WI38 (cell line): ENCODE results near the gene GPHB5.

Experiments used
- H3K4me3 ChIP-seq: 2 replicates; pipeline ENCODE4 v1.5.1; 2011; ENCODE audit warnings: low read depth, mild to moderate bottlenecking, control low read depth, low read length
- TF ChIP-seq, protein P1 (sequence below): IDR thresholded peaks from 2 replicates; pipeline ENCODE4 v1.5.1; 2012; ENCODE audit warnings: low read depth, mild to moderate bottlenecking, control low read depth, low read length

GPHB5 gene

DNA sequence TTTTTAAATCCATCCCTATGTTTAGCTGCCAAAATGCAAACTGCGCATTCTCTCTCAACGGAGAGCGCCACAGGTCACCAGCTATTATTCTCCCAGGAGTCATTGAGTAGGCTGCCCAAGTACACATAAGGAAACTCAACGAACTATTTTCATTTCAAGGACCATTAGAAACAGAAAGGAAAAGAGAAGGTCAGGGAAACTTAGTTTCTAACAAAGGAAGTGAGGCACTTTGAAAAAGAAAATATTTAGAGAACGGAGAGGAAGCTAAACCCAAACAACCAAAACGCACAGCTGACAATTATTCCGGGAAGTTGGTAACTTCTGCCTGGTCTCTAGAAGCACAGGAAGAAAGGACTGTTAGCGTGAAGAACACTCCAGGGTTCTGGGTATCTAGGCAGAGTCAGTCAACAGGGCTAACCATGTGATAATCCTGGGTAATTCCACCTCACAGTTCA, 23.5 kb downstream of the GPHB5 start:
- TF ChIP-seq, protein P1, sequence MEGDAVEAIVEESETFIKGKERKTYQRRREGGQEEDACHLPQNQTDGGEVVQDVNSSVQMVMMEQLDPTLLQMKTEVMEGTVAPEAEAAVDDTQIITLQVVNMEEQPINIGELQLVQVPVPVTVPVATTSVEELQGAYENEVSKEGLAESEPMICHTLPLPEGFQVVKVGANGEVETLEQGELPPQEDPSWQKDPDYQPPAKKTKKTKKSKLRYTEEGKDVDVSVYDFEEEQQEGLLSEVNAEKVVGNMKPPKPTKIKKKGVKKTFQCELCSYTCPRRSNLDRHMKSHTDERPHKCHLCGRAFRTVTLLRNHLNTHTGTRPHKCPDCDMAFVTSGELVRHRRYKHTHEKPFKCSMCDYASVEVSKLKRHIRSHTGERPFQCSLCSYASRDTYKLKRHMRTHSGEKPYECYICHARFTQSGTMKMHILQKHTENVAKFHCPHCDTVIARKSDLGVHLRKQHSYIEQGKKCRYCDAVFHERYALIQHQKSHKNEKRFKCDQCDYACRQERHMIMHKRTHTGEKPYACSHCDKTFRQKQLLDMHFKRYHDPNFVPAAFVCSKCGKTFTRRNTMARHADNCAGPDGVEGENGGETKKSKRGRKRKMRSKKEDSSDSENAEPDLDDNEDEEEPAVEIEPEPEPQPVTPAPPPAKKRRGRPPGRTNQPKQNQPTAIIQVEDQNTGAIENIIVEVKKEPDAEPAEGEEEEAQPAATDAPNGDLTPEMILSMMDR: no peak
- H3K4me3 ChIP-seq: no peak overlapping the region

DNA sequence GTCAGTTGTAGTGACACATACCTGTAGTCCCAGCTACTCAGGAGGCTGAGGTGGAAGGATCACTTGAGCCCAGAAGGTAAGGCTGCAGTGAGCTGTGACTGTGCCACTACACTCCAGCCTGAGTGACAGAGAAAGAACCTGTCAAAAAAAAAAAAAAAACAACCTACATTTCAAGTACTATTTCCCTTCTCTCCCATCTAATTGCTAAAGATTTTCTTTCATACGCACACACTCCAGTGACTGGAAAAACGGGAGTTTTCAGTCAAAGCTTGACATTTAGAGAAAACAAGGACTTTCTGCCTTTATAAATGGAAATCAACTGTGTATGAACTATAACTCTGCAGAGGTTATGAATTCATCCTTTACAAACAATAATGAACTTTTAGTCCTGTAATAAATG, 25.9 kb downstream of the GPHB5 start:
- H3K4me3 ChIP-seq: no peak overlapping the region
- TF ChIP-seq, protein P1: no peak

DNA sequence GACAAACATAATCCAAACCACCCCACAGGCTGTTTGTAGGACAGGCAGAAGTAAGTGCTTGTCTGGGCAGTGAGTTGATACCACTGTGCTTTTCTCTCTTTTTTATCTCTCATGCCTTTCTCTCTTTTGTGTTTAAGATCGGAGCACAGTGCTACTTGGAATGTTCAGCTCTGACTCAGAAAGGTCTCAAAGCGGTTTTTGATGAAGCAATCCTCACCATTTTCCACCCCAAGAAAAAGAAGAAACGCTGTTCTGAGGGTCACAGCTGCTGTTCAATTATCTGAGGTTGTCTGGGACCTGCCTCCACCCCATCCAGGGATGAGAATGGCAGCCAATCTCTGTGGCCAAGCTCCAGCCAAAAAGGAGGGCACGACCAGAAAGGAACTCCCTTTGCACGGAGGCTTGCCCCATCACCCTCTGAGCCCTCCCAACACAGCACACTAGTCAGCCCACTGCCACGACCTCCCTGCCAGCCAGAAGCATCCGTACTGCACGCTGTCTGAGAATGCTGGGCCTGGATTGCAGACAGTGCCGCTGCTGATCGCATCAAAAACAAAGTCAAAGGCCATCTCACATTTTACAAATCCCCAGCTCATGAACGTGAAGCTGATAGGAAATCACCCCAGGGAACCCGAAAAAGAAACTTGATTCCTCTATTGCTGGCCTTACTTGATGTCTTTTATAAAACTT, 27.8 kb downstream of the GPHB5 start:
- H3K4me3 ChIP-seq: no peak overlapping the region
- TF ChIP-seq, protein P1: no peak

DNA sequence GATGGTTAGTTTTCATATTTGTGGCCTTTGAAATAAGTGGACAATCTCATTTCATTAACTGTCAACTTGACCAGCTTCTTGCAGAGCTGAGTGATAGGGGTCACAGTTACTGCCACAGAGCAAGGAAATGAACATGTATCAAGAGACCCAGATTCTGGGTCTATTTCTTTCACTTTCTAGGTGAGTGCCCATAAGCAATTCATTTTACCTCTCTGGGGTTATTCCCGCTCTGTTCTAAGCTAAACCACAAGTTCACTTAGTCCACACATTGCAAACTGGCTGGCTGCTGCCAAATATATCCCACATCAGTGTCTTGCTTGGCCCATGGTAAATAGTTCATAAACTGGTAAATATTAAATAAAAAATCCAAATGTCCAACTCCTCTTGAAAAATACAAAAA, 29.9 kb downstream of the GPHB5 start:
- TF ChIP-seq, protein P1: no peak
- no peak overlapping the region for H3K4me3 ChIP-seq

DNA sequence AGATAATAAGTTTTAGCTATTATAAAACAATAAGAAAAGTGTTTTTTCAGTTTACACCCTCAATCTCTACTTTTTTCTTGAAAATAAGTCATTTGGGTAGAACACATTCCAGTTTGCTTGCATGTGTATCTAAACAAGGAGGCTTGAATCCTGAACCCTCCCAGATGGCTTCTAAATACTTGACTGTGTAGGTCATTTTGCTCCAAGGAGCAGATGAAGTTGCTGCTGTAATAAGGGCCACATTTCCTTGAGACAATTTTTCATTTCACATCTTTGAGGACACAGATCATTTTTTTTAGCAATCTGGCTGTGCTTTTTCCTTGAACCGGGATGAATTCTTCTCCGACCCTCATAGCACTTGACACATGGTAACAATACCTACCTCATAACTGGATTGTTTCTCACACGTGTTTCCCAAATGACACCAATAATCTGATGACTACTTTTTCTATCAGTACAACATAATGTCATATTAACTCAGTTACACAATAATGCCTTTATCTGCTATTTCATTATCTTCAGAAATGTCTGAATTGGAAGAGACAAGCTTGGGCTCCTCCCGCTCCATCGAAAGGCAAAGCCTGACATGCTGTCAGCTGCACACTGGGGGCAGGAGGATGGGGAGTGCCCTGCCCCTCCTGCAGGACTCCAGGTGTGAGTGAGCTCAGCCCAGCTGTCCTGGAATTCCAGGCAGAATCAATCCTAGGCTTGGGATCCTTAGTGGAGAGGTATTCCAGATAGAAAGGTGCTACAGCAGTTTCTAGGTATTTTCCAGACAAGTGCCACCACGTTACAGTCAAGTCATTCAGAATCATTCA, 30.9 kb downstream of the GPHB5 start:
- TF ChIP-seq, protein P1: no peak
- H3K4me3 ChIP-seq: no peak overlapping the region

DNA sequence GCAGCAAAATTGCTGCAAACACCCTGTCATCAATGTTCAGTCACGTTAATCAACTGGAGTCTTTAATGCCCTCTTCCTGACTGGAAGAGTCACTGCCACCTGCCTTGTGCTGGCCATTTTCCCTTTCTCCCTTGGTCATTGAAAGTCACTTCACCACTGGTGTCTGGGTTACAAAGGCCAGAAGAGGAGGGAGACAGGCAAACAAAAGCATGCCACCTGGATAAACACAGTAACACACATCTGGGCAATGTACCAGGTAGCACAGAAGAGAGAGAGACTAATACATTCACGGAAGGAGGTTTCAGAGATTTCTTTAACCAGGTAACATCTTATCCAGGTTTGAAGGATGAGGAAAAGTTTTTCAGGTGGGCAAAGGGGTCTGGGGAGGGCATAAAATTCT, 32.7 kb downstream of the GPHB5 start:
- no peak overlapping the region for H3K4me3 ChIP-seq
- TF ChIP-seq, protein P1: no peak

DNA sequence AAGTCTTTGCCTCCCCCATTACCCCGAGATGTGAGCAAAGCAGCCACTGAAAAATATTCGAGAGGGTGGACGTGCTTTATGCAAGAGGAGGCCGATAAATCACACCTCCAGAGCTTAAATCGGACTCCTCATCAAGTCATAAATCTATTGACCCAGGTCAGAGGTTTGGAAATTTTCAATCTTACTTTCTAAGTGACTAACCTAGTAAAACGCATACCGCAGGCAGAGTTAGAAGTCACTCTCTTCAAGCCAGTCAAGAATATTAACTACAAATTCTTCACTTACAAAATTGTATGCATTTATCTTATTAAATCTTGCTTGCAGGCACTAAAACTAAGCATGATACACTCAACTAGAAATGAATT, 34.9 kb downstream of the GPHB5 start:
- TF ChIP-seq, protein P1: no peak
- H3K4me3 ChIP-seq: no peak overlapping the region
